Stomach (tissue), 9 donors: Measurements from ENCODE around the gene KANSL3. TPM values are rescaled to one million over a fixed set of nuclear protein-coding genes. Genes with fewer than 3 reads are reported as not detected.

Experiments used
- DNase-seq, 2 donors: peaks; one replicate each; pipeline versions ENCODE4 v3.0.0 to v3.0.0-alpha.2; 2013 to 2019
- H3K27ac ChIP-seq, 5 donors: fragments of 200-600 bp in 4 of 5; sonication (generic) in 4 of 5; one replicate each; pipeline ENCODE4 v1.5.1; 2013 to 2019; ENCODE audit warnings: mild to moderate bottlenecking in 1 of 5, moderate library complexity in 1 of 5
- H3K27me3 ChIP-seq, 3 donors: fragments of 200-600 bp; sonication (generic); one replicate each; pipeline ENCODE4 v1.5.1; 2017 to 2019; ENCODE audit warnings: mixed run types in 1 of 3
- H3K36me3 ChIP-seq, 4 donors: fragments of 200-600 bp; sonication (generic); 1 replicate in 3 of 4; 2 replicates in 1 of 4; pipeline ENCODE4 v1.5.1; 2016 to 2019
- H3K4me1 ChIP-seq, 4 donors: fragments of 200-600 bp; sonication (generic); one replicate each; pipeline ENCODE4 v1.5.1; 2016 to 2019
- H3K4me3 ChIP-seq, 4 donors: fragments of 200-600 bp; sonication (generic) in 3 of 4; one replicate each; pipeline ENCODE4 v1.5.1; 2016 to 2019; ENCODE audit warnings: mild to moderate bottlenecking in 1 of 4
- H3K9me3 ChIP-seq, 4 donors: fragments of 200-600 bp; sonication (generic); one replicate each; pipeline ENCODE4 v1.5.1; 2016 to 2019
- EP300 ChIP-seq: sonication (generic); formaldehyde crosslinking; IDR thresholded peaks from one replicate; pipeline ENCODE4 v1.6.1; 2017; ENCODE audit warnings: antibody characterized with exemption
- POLR2A ChIP-seq, 4 donors: fragments of 450-650 bp; IDR thresholded peaks; one replicate each; pipeline ENCODE4 v1.6.1; 2016; ENCODE audit warnings: antibody characterized with exemption in 4 of 4, control low read depth in 2 of 4, mild to moderate bottlenecking in 1 of 4, moderate library complexity in 1 of 4
- POLR2AphosphoS5 ChIP-seq, 3 donors: sonication (generic); formaldehyde crosslinking; IDR thresholded peaks; one replicate each; pipeline ENCODE4 v1.6.1; 2016; ENCODE audit warnings: antibody characterized with exemption in 3 of 3
- WGBS, 5 donors: extraction: QIAGEN DNeasy Blood & Tissue Kit in 3 of 5; methylation state at CpG; one replicate each; pipeline versions ENCODE4 v1.1.5 to v1.1.7; 2013 to 2018; 5-methylcytosine and 5-hydroxymethylcytosine counted together
- intact Hi-C: fragments of 100-400 bp; cut with DNase I; formaldehyde crosslinking; loops from one replicate; pipeline ENCODE4 v1.15.1; 2023; ENCODE audit warnings: low total_unique reads
- polyA plus RNA-seq, 3 donors: library from polyadenylated mRNA; stranded (reverse); fragments of 200-250 nt; gene quantifications; one replicate each; pipeline ENCODE4 v1.2.3, GENCODE V29; 2013
- total RNA-seq, 5 donors: library from RNA; depleted of rRNA; stranded (reverse); fragments of >200 nt; gene quantifications; one replicate each; pipeline versions ENCODE4 v1.1.0 to v1.2.3, GENCODE V29; 2014 to 2016
- TF ChIP-seq, protein P1 (sequence below), 7 experiments: fragments of 450-650 bp in 4 of 7; fragments of 200-600 bp in 3 of 7; sonication (generic) in 3 of 7; IDR thresholded peaks; one replicate each; pipeline ENCODE4 v1.5.1; 2016 to 2019; ENCODE audit warnings: antibody characterized with exemption in 7 of 7, control low read depth in 2 of 7, mild to moderate bottlenecking in 1 of 7
- donor health status: healthy with polysubstance abuse.
- donor health status: Bipolar disorder and iron deficiency.
- donor health status: healthy.

Gene KANSL3
- total and polyA plus RNA-seq, 8 donors, result 13.6 to 139 (median 30.2) TPM

- DNase-seq, result peak in 1 of 2 donors; percentile 87
- H3K27ac ChIP-seq, result peak within 1 kb of the TSS; percentile 24 to 55 (median 34)
Observed at GRCh38 chr2:96642564-96643360, 4.7 kb upstream of the KANSL3 start, which contains the start of gene FER1L5. FER1L5 (plus strand) TSS chr2:96642764; CDS start chr2:96642837, 73 bp downstream.

GRCh38 chr2:96637385-96638143 is 548 bp downstream of the KANSL3 start:
- Histone ChIP-seq H3K27ac (peak overlapping the region; percentile 93 to 100 (median 98)), H3K9me3 (no peaks in the 10 kb centered on the region), H3K36me3 (peaks cover 5 to 26% (median 22%) of the 10 kb centered on the region in 4 donors), H3K27me3 (no peaks in the 10 kb centered on the region), H3K4me3 (peak overlapping the region; percentile 62 to 81 (median 68)), H3K4me1 (peaks cover 19 to 58% (median 43%) of the 10 kb centered on the region in 4 donors)
- TF ChIP-seq, protein P1, sequence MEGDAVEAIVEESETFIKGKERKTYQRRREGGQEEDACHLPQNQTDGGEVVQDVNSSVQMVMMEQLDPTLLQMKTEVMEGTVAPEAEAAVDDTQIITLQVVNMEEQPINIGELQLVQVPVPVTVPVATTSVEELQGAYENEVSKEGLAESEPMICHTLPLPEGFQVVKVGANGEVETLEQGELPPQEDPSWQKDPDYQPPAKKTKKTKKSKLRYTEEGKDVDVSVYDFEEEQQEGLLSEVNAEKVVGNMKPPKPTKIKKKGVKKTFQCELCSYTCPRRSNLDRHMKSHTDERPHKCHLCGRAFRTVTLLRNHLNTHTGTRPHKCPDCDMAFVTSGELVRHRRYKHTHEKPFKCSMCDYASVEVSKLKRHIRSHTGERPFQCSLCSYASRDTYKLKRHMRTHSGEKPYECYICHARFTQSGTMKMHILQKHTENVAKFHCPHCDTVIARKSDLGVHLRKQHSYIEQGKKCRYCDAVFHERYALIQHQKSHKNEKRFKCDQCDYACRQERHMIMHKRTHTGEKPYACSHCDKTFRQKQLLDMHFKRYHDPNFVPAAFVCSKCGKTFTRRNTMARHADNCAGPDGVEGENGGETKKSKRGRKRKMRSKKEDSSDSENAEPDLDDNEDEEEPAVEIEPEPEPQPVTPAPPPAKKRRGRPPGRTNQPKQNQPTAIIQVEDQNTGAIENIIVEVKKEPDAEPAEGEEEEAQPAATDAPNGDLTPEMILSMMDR (IDR thresholded peaks at IDR 0.05), result no peak
- TF ChIP-seq POLR2AphosphoS5 (IDR thresholded peaks at IDR 0.05), result peak in 1 of 3 donors; percentile 38
- intact Hi-C loops, result no loop called here
- 0 to 1% (median 0%) methylated on average over 33 to 50 of the region's 50 CpGs for WGBS, 5 donors
- peak; percentile 86 to 94 for DNase-seq

More at GRCh38 chr2:96642564-96643360, 4.7 kb upstream of the KANSL3 start, which contains the start of gene FER1L5:
- H3K4me1 ChIP-seq, result peaks cover 0 to 13% (median 10%) of the 10 kb centered on the region in 4 donors
- H3K9me3 ChIP-seq, result no peaks in the 10 kb centered on the region
- peak within 1 kb of the TSS in 3 of 4 donors; percentile 21 to 33 (median 26) for H3K4me3 ChIP-seq
- H3K27me3 ChIP-seq, result no peaks in the 10 kb centered on the region
- intact Hi-C loops, result no loop called here
- H3K36me3 ChIP-seq, result no peaks in the 10 kb centered on the region
- 22 to 34% (median 31%) methylated on average over 6 to 10 of the region's 10 CpGs for WGBS, 5 donors
- TF ChIP-seq POLR2AphosphoS5 (IDR thresholded peaks at IDR 0.05) (peak in 1 of 3 donors; percentile 4), EP300 (no peak)
- TF ChIP-seq, protein P1 (IDR thresholded peaks at IDR 0.05), result no peak

DNA sequence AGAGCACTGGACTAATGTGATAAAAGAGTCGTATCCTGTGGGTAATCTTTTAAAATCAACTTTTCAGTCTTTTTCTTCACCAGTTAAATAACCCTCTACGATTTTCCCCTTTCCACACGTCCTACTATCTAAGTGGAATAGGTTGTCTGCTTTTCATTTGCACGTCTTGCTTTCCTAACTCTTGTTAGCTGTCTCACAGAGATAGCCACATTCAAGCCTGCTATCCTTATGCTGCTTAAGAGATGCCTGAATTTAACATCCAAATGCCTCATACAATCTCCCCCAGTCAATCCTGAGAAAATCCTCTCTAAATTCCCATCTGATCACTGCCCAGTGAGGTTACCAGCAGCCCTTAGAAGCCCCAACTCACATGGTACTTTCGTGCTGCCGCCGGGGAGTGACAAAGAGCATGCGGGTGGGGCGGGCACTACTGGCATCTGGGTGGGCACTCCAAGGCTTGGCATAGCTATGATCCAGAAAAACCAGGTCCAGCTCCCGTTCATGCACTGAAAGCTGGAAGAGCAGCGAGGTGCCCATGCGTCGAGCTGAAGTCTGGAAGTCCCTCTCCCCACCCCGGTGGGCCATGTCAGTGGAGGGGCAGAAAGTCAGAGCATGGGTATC is 1.5 kb downstream of the KANSL3 start:
- H3K27me3 ChIP-seq, result no peaks in the 10 kb centered on the region
- 21 to 41% (median 31%) methylated on average over 5 to 14 of the region's 14 CpGs for WGBS, 5 donors
- TF ChIP-seq POLR2AphosphoS5 (IDR thresholded peaks at IDR 0.05) (no peak), POLR2A (IDR thresholded peaks at IDR 0.05) (no peak), EP300 (no peak)
- TF ChIP-seq, protein P1 (IDR thresholded peaks at IDR 0.05), result no peak
- H3K4me3 ChIP-seq, result peak overlapping the region; percentile 62 to 81 (median 68)
- H3K27ac ChIP-seq, result peak overlapping the region in 4 of 5 donors; percentile 93 to 100 (median 96)
- peaks cover 19 to 63% (median 50%) of the 10 kb centered on the region in 4 donors for H3K4me1 ChIP-seq
- H3K36me3 ChIP-seq, result peaks cover 5 to 29% (median 25%) of the 10 kb centered on the region in 4 donors
- intact Hi-C loops, result no loop called here
- peak in 1 of 2 donors; percentile 20 for DNase-seq
- no peaks in the 10 kb centered on the region for H3K9me3 ChIP-seq

DNA sequence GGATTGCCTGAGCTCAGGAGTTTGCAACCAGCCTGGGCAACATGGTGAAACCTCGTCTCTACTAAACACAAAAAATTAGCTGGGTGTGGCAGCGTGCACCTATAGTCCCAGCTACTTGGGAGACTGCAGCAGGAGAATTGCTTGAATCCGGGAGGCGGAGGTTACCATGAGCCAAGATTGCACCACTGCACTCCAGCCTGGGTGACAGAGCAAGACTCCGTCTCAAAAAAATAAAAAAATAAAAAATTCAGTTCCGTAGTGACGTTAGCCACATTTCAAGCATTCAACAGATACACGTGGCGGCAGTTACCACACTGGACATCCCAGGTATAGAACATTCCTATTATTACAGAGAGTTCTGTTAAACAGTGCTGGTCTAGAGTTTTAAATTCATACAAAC is 4.5 kb downstream of the KANSL3 start:
- Histone ChIP-seq H3K36me3 (peaks cover 19 to 59% (median 54%) of the 10 kb centered on the region in 4 donors), H3K4me1 (peaks cover 19 to 73% (median 49%) of the 10 kb centered on the region in 4 donors), H3K4me3 (no peak overlapping the region), H3K27me3 (no peaks in the 10 kb centered on the region), H3K9me3 (no peaks in the 10 kb centered on the region), H3K27ac (no peak overlapping the region)
- intact Hi-C loops, result no loop called here
- no peak for DNase-seq
- TF ChIP-seq, protein P1 (IDR thresholded peaks at IDR 0.05), result no peak
- no peak for TF ChIP-seq EP300
- no peak for TF ChIP-seq POLR2A (IDR thresholded peaks at IDR 0.05)
- TF ChIP-seq POLR2AphosphoS5 (IDR thresholded peaks at IDR 0.05), result no peak
- 86 to 97% (median 93%) methylated on average over 9 of the region's 9 CpGs for WGBS, 5 donors
